HG03575 (cell line): ENCODE measurements around the gene DENND2D.
"Not testable (repeated sequence)": the region's sequence is repeated elsewhere in the genome, so short reads cannot be mapped to it uniquely, and the experiment has no call there.

Experiments
- ATAC-seq: cut with Tn5 transposase; IDR thresholded peaks from one replicate; pipeline ENCODE4 v1.9.1; 2021; ENCODE audit not compliant: unreplicated experiment, insufficient number of reproducible peaks, low FRiP score; ENCODE audit errors: extremely low read depth

DENND2D gene

GRCh38 chr1:111222308-111223125 lies 22.1 kb upstream of the DENND2D start:
- no peak for ATAC-seq

- peak; percentile 29 for ATAC-seq
Measured at GRCh38 chr1:111221633-111222291, 21.3 kb upstream of the DENND2D start.

DNA sequence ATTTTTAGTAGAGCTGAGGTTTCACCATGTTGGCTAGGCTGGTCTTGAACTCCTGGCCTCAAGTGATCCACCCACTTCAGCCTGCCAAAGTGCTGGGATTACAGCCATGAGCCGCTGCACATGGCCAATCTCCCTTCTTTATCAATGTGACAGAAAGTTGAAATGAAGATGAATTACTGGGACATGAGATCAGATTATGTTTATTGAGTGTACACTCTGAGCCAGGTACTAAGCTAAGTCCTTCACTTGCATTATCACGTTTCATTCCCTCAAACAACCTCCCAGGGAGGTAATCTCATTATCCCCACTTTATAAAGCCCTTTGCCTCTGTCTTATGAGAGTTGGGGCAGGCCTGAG lies 20.8 kb upstream of the DENND2D start:
- no peak for ATAC-seq

- ATAC-seq, result no peak
Measured at GRCh38 chr1:111220302-111220890, 19.9 kb upstream of the DENND2D start.

- no peak for ATAC-seq
Measured at GRCh38 chr1:111219557-111220286, 19.3 kb upstream of the DENND2D start.

DNA sequence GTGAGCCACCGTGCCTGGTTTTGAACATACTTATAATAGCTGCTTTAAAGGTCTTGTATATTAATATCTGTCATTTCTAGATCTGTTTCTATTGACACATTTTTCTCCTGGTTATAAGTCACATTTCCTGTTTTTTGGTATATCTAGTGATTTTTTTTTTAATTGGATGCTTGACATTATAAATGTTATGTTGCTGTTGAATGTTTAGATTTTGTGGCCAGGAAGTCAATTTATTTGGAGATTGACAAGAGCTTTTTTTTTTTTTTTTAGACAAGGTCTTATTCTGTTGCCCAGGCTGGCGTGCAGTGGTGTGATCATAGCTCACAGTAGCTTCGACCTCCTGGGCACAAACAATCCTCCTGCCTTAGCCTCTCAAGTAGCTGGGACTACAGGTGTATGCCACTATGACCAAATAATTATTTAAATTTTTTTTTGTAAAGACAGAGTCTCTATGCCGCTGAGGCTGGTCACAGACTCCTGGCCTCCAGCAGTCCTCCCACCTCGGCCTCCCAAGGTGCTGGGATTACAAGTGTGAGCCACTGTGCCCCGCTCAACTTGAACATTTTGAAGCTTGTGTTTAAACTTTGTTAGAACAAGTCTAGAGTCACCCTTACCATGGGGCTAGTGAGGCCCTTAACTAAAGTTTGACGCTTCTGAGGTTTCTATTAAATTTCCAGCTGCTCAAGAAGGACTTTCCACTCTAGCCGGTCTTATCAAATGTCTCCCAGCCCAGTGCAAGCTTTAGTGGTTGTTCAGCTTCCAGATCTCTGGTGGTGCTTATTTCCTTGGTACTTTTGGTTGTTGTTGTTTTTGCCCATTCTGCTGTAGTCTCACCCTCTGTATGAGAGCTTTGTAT lies 18.5 kb upstream of the DENND2D start:
- ATAC-seq, result no peak

DNA sequence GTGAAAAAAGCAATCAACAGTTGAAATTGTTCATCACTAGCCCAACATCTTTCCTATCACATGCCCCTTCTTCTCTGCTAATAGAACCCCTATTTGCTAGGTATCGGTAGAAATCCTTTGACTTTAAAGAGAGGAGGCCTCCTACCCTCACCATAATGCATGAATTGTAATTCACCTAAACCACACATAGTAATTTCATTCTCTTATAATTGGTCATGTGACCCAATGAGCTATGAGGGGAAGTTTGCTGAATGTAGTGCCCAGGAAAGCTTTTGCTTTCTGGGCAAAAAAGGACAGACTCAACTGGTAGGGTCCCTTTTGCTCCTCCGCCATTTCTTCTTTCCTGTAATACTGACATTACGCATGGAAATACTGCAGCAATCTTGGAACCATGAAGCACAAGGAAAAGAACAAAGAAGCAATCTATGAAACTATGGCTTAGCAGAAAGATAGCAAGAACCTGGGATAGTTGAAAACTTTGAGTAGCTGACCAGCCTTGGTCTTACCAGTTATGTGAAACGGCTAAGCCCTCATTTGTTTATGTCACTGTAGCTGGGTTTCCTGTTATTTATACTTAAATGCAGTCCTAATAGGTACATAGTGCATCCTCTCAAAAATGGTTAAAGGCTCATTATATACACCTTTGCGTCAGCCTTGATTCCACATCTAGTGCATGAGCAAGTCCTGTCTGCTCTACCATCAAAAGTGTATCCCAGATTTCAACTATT lies 16.9 kb upstream of the DENND2D start:
- no peak for ATAC-seq

- no peak for ATAC-seq
Measured at GRCh38 chr1:111216751-111217150, 16.3 kb upstream of the DENND2D start.

- not testable (repeated sequence) for ATAC-seq
Measured at GRCh38 chr1:111215285-111215684, 14.8 kb upstream of the DENND2D start.

DNA sequence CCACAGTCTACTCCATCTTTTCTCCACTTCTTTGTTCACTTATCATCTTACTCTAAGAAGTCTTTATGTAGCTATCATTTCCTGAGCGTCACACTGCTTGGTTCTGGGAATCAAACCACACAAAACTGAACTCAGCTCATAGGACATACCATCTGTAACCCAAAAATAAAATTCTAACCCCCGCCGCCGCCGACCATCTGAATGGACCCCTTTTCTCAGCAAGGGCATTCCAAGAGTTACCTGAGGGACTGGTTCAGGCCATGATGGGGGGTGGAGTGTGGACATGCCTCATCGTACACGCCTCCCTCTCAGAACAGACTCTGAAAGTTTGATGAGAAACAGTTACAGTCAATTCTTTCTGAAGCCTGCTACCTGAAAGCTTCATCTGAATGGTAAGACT lies 14.4 kb upstream of the DENND2D start:
- ATAC-seq, result no peak

DNA sequence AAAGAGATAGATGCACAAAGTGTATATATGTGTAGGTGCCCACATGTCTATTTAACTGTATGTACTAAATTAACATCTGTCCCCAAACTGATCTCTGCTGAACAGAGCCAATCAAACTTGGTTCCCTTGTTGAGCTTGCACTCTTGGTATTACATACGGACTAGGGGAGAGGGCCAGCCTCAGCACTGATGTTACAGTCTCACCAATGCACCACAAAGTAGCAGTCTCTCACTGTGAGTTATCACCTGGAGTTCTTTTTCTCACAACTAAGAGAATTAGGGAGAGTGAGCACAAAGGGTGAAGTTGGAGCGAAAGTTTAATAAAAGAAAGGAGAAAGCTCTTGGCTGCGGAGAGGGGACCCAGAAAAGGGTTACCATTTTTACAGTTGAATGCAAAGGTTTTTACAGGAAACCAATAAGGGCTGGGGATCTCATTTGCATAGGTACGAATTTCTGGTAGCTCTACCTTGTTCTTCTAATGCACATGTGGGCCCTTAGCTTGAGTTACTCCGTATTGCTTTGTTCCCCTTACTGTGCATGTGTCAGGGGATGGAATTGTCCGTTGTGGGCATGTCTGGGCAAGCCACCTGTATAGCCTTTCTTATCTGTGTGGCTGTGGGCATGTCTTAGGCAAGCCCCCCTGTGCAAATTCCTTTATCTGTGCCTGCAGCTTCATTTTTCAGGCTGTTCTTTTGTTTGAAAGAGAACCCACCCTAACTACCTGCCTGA lies 13.8 kb upstream of the DENND2D start:
- ATAC-seq, result no peak

GRCh38 chr1:111213412-111213811 lies 13.0 kb upstream of the DENND2D start:
- ATAC-seq, result no peak

- ATAC-seq, result no peak
Measured at GRCh38 chr1:111212634-111213335, 12.3 kb upstream of the DENND2D start.

- ATAC-seq, result no peak
Measured at GRCh38 chr1:111211921-111212320, 11.5 kb upstream of the DENND2D start.

DNA sequence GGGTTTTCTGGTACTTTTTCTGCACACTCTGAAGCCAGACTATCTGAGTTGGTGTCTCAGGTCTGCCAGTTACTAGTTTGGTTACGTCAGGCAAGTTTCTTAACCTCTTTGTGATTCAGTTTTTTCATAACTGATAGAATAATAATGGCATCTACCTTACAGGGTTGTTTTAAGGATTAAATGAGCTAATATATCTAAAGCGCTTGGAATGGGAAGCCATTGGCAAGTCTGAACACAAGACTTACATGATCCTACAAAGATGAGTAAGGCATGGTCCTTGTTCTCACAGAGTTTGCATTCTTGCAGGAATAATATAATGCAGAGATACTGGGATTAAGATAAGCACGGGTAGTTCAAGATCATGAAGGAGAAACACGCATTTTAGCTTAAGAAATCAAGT lies 9.2 kb upstream of the DENND2D start:
- ATAC-seq, result no peak

DNA sequence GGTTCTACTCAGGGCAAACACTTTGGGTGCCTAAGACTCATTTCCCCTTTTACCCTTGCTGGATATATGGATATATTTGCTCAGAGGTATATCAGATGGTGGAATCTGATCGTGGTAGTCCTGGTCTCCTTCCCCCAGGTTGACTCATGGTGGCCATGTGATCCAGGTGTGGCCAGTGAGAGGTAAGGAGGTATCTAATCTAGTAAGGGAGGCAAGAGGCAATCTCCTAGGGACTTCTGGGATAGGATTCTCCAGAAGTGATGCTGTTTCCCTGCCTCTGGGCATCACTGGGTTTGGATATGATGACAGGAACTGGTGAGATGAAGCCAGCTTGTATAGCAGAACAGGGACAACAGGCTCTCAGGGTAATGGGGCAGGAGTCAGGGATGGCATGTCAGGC lies 8.5 kb upstream of the DENND2D start:
- ATAC-seq, result no peak

GRCh38 chr1:111205714-111206050 lies 5.2 kb upstream of the DENND2D start:
- ATAC-seq, result no peak
